CD14-positive monocyte (primary cell): ENCODE data around the gene IRF2BPL. TPM values are rescaled to one million over a fixed set of nuclear protein-coding genes. Genes with fewer than 3 reads are reported as not detected.

Experiments used
- DNase-seq, 3 donors: peaks; one replicate each; pipeline ENCODE4 v3.0.0-alpha.2; 2011 to 2022
- H2AFZ ChIP-seq: 2 replicates; pipeline ENCODE4 v1.6.0; 2012; ENCODE audit warnings: mild to moderate bottlenecking, low read depth, low read length, inconsistent platforms; ENCODE audit not compliant: insufficient read depth, poor library complexity, severe bottlenecking
- H3K27ac ChIP-seq, 2 donors: 1 replicate in 1 of 2; 2 replicates in 1 of 2; pipeline ENCODE4 v1.5.1; 2012 to 2013; ENCODE audit warnings: low read length in 2 of 2, control low read depth in 1 of 2, inconsistent platforms in 1 of 2, low read depth in 1 of 2, mild to moderate bottlenecking in 1 of 2
- H3K27me3 ChIP-seq, 2 donors: one replicate each; pipeline versions ENCODE4 v1.6.0 to v1.6.1; 2011 to 2013; ENCODE audit warnings: low read length in 2 of 2; ENCODE audit not compliant: control insufficient read depth in 2 of 2, insufficient read depth in 2 of 2
- H3K36me3 ChIP-seq, 2 donors: replicated peaks in 1 of 2; 1 replicate in 1 of 2; 2 replicates in 1 of 2; pipeline versions ENCODE4 v1.5.1 to v1.6.1; 2012 to 2013; ENCODE audit warnings: low read length in 2 of 2, control low read depth in 1 of 2, inconsistent platforms in 1 of 2, mild to moderate bottlenecking in 1 of 2; ENCODE audit not compliant: insufficient read depth in 2 of 2, control insufficient read depth in 1 of 2
- H3K4me1 ChIP-seq, 2 donors: 1 replicate in 1 of 2; 2 replicates in 1 of 2; pipeline versions ENCODE4 v1.5.1 to v1.6.1; 2012 to 2013; ENCODE audit warnings: low read length in 2 of 2, control low read depth in 1 of 2, inconsistent platforms in 1 of 2, mild to moderate bottlenecking in 1 of 2, moderate library complexity in 1 of 2; ENCODE audit not compliant: insufficient read depth in 2 of 2, control insufficient read depth in 1 of 2
- H3K4me2 ChIP-seq: replicated peaks from 2 replicates; pipeline ENCODE3; 2012; ENCODE audit warnings: low read length, moderate library complexity, mild to moderate bottlenecking; ENCODE audit not compliant: poor library complexity, severe bottlenecking; ENCODE audit errors: extremely low read depth
- H3K4me3 ChIP-seq, 3 experiments: fragments of 200-600 bp in 1 of 3; sonication (generic) in 1 of 3; replicated peaks in 1 of 3; 1 replicate in 2 of 3; 2 replicates in 1 of 3; pipeline ENCODE4 v1.5.1; 2011 to 2013; ENCODE audit warnings: low read length in 3 of 3, mild to moderate bottlenecking in 3 of 3, control low read depth in 2 of 3, low read depth in 2 of 3, inconsistent platforms in 1 of 3, moderate library complexity in 1 of 3
- H3K79me2 ChIP-seq: 2 replicates; pipeline ENCODE4 v1.6.0; 2012; ENCODE audit warnings: mild to moderate bottlenecking, control low read depth, inconsistent platforms, low read length, moderate library complexity; ENCODE audit not compliant: insufficient read depth
- H3K9ac ChIP-seq: 2 replicates; pipeline ENCODE4 v1.6.0; 2017; ENCODE audit warnings: low read length, mild to moderate bottlenecking; ENCODE audit not compliant: insufficient read depth, poor library complexity, severe bottlenecking
- H3K9me3 ChIP-seq, 2 donors: replicated peaks in 1 of 2; 1 replicate in 1 of 2; 2 replicates in 1 of 2; pipeline versions ENCODE4 v1.5.1 to v1.6.1; 2012 to 2013; ENCODE audit warnings: low read length in 2 of 2, control low read depth in 1 of 2; ENCODE audit not compliant: control insufficient read depth in 1 of 2, insufficient read depth in 1 of 2
- H4K20me1 ChIP-seq: 2 replicates; pipeline ENCODE4 v1.6.0; 2012; ENCODE audit warnings: mild to moderate bottlenecking, low read length, control low read depth, moderate library complexity; ENCODE audit not compliant: insufficient read depth
- H3K27ac Mint-ChIP-seq, 7 donors: one replicate each; pipeline ENCODE4 v1.8.0; 2020; ENCODE audit warnings: mild to moderate bottlenecking in 7 of 7, mixed read lengths in 7 of 7, moderate library complexity in 6 of 7, inconsistent platforms in 2 of 7
- H3K27me3 Mint-ChIP-seq, 3 donors: one replicate each; pipeline ENCODE4 v1.8.0; 2021 to 2022; ENCODE audit warnings: low read depth in 3 of 3, mild to moderate bottlenecking in 3 of 3, mixed read lengths in 3 of 3, moderate library complexity in 3 of 3, inconsistent platforms in 1 of 3
- H3K36me3 Mint-ChIP-seq, 2 donors: one replicate each; pipeline ENCODE4 v1.8.0; 2020; ENCODE audit warnings: mixed read lengths in 2 of 2, inconsistent platforms in 1 of 2, mild to moderate bottlenecking in 1 of 2
- H3K4me1 Mint-ChIP-seq: one replicate; pipeline ENCODE4 v1.8.0; 2020; ENCODE audit warnings: mild to moderate bottlenecking, mixed read lengths
- H3K4me3 Mint-ChIP-seq, 2 donors: one replicate each; pipeline ENCODE4 v1.8.0; 2020; ENCODE audit warnings: mild to moderate bottlenecking in 2 of 2, mixed read lengths in 2 of 2, moderate library complexity in 1 of 2
- H3K9me3 Mint-ChIP-seq, 7 donors: one replicate each; pipeline ENCODE4 v1.8.0; 2020 to 2022; ENCODE audit warnings: mixed read lengths in 7 of 7, mild to moderate bottlenecking in 6 of 7, moderate library complexity in 6 of 7, inconsistent platforms in 2 of 7
- CTCF ChIP-seq: fragments of 200-600 bp; IDR thresholded peaks from one replicate; pipeline ENCODE4 v1.8.0; 2022; ENCODE audit warnings: antibody characterized with exemption, mild to moderate bottlenecking
- WGBS: methylation state at CpG from one replicate; pipeline ENCODE4 v1.1.5; 2013; ENCODE audit warnings: missing lambda C conversion rate; ENCODE audit not compliant: insufficient coverage; 5-methylcytosine and 5-hydroxymethylcytosine counted together
- intact Hi-C, 2 donors: fragments of 100-400 bp; cut with micrococcal nuclease; formaldehyde crosslinking; loops; one replicate each; pipeline versions ENCODE4 v1.15.0 to v1.15.1; 2023
- polyA plus RNA-seq, 3 donors: library from polyadenylated mRNA; depleted of rRNA in 1 of 3; unstranded in 2 of 3; stranded (reverse) in 1 of 3; fragments of 300-500 nt in 2 of 3; fragments of >200 nt in 1 of 3; fragmentation: Illumina TruSeq in 2 of 3; gene quantifications; 1 replicate in 2 of 3; 2 replicates in 1 of 3; pipeline ENCODE4 v1.2.3, GENCODE V29; 2012 to 2021

IRF2BPL gene
- polyA plus RNA-seq, 3 donors = 1.4 to 17.9 (median 1.9) TPM

- no peak overlapping the region for H2AFZ ChIP-seq
- peak overlapping the region in 2 of 7 donors; percentile 59 to 84 for H3K27ac Mint-ChIP-seq
- no peak overlapping the region for H3K4me3 ChIP-seq
- H3K27me3 ChIP-seq = no peaks in the 10 kb centered on the region
- peaks cover 0 to 4% of the 10 kb centered on the region in 2 donors for H3K9me3 ChIP-seq
- no peaks in the 10 kb centered on the region for H4K20me1 ChIP-seq
- H3K27me3 Mint-ChIP-seq = peaks cover 2 to 6% (median 2%) of the 10 kb centered on the region in 3 donors
- no peak overlapping the region for H3K27ac ChIP-seq
- WGBS = 98% methylated on average over 4 of the region's 4 CpGs
- intact Hi-C loops = no loop called here
- H3K79me2 ChIP-seq = no peaks in the 10 kb centered on the region
- TF ChIP-seq CTCF = no peak
- no peak for DNase-seq
- H3K4me2 ChIP-seq = no peak overlapping the region
- no peaks in the 10 kb centered on the region for H3K4me1 Mint-ChIP-seq
- H3K9me3 Mint-ChIP-seq = peaks cover 2 to 7% (median 3%) of the 10 kb centered on the region in 7 donors
- H3K36me3 ChIP-seq = no peaks in the 10 kb centered on the region
- H3K4me1 ChIP-seq = no peaks in the 10 kb centered on the region
- H3K4me3 Mint-ChIP-seq = no peak overlapping the region
- H3K9ac ChIP-seq = no peak overlapping the region
- H3K36me3 Mint-ChIP-seq = no peaks in the 10 kb centered on the region
These were observed 42.3 kb downstream of the IRF2BPL start for GRCh38 chr14:76986231-76986565.

GRCh38 chr14:76985540-76986230 lies 42.8 kb downstream of the IRF2BPL start:
- peak in 2 of 3 donors; percentile 25 to 30 for DNase-seq
- no peaks in the 10 kb centered on the region for H4K20me1 ChIP-seq
- no peak for TF ChIP-seq CTCF
- peaks cover 0 to 4% of the 10 kb centered on the region in 2 donors for H3K9me3 ChIP-seq
- peaks cover 2 to 6% (median 2%) of the 10 kb centered on the region in 3 donors for H3K27me3 Mint-ChIP-seq
- H3K4me2 ChIP-seq = no peak overlapping the region
- intact Hi-C loops = no loop called here
- H3K27me3 ChIP-seq = no peaks in the 10 kb centered on the region
- H3K9ac ChIP-seq = no peak overlapping the region
- H3K9me3 Mint-ChIP-seq = peaks cover 2 to 7% (median 3%) of the 10 kb centered on the region in 7 donors
- no peak overlapping the region for H3K27ac ChIP-seq
- H3K36me3 ChIP-seq = no peaks in the 10 kb centered on the region
- H3K36me3 Mint-ChIP-seq = no peaks in the 10 kb centered on the region
- no peak overlapping the region for H3K4me3 ChIP-seq
- 87% methylated on average over 3 of the region's 4 CpGs for WGBS
- no peaks in the 10 kb centered on the region for H3K4me1 ChIP-seq
- peak overlapping the region in 1 of 7 donors; percentile 30 for H3K27ac Mint-ChIP-seq
- no peak overlapping the region for H3K4me3 Mint-ChIP-seq
- no peaks in the 10 kb centered on the region for H3K4me1 Mint-ChIP-seq
- H3K79me2 ChIP-seq = no peaks in the 10 kb centered on the region
- no peak overlapping the region for H2AFZ ChIP-seq
